ENCODE measurements around the gene SPATA20. TPM values are rescaled to one million over a fixed set of nuclear protein-coding genes. Genes with fewer than 3 reads are reported as not detected.

SPATA20 gene
- total RNA-seq, 1 experiment from 2014 or later: 24.6 TPM

DNA sequence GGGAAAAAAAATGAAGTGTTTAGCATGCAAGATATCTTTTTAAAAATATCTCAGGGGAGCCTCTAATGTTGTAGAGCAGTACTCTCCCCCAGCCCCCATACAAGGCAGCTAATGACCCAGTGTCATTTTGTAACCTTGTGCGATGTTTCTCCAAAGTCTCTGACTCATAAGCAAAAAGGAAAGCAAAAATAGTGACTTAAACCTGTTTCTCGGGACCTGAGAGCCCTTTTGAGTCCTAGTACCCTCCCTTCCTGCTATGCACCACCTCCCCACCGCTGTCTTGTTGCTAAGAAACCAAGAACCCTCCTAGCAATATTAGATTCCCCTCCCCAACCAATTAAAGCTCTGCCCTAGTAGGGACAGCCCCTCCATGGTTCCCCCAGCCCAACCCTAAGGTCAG lies 35.9 kb upstream of the SPATA20 start:
- TF ChIP-seq FOXK1 (CRISPR knock-in tag; IDR thresholded peaks at IDR 0.05) (no peak), MLX (CRISPR knock-in tag; IDR thresholded peaks at IDR 0.05) (no peak), ZNF232 (CRISPR knock-in tag; IDR thresholded peaks at IDR 0.05) (no peak), E2F1 (CRISPR knock-in tag; IDR thresholded peaks at IDR 0.05) (no peak), TEAD1 (CRISPR knock-in tag; IDR thresholded peaks at IDR 0.05) (no peak)
- TF ChIP-seq, protein P1, sequence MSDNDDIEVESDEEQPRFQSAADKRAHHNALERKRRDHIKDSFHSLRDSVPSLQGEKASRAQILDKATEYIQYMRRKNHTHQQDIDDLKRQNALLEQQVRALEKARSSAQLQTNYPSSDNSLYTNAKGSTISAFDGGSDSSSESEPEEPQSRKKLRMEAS (CRISPR knock-in tag; IDR thresholded peaks at IDR 0.05): no peak
- ATAC-seq: no peak
- Mint-ChIP-seq H3K27me3 (ENCODE audit: low read depth) (peaks cover 9% of the 10 kb centered on the region), H3K4me1 (peaks cover 32% of the 10 kb centered on the region), H3K27ac (no peak overlapping the region), H3K36me3 (no peaks in the 10 kb centered on the region), H3K9me3 (no peaks in the 10 kb centered on the region), H3K4me3 (no peak overlapping the region)
- POLR2A ChIA-PET: no interaction called here
- CTCF ChIA-PET: interaction anchor here (0.5 to 1.0 kb wide), 2 partner anchors 11 to 15 kb away, joined by 3 to 7 read pairs; no protein-coding TSS in a partner anchor
- DNase-seq (ENCODE audit: low spot score): no peak

DNA sequence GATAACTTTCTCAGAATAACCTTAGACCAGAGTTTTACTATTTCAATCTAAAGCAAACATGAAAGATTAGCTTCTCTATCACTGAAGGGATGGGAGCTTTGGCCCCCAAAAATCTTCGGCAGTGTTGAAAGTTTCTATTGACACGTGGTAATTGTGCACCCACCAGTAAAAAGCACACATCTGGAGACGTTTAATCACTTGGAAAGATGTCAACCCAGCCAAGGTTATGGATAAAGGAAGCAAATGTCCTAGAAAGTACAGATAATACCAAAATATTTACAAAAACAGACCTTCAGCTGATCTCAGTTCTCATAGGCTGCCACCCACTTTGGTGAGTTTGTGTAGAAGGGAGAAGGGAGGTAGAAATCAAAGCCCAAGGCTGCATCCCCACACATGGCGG lies 33.5 kb upstream of the SPATA20 start:
- no peaks in the 10 kb centered on the region for H3K36me3 Mint-ChIP-seq
- DNase-seq (ENCODE audit: low spot score): no peak
- no peak for TF ChIP-seq ZBTB21 (CRISPR knock-in tag; IDR thresholded peaks at IDR 0.05; ENCODE audit: borderline replicate concordance)
- no peak for TF ChIP-seq OVOL2 (CRISPR knock-in tag; IDR thresholded peaks at IDR 0.05; ENCODE audit: borderline replicate concordance)
- TF ChIP-seq KAT7 (CRISPR knock-in tag; IDR thresholded peaks at IDR 0.05; ENCODE audit: borderline replicate concordance): no peak
- no peak for TF ChIP-seq CREB1 (CRISPR knock-in tag; IDR thresholded peaks at IDR 0.05)
- no peak for TF ChIP-seq HMGXB4 (CRISPR knock-in tag; IDR thresholded peaks at IDR 0.05)
- TF ChIP-seq, protein P2, sequence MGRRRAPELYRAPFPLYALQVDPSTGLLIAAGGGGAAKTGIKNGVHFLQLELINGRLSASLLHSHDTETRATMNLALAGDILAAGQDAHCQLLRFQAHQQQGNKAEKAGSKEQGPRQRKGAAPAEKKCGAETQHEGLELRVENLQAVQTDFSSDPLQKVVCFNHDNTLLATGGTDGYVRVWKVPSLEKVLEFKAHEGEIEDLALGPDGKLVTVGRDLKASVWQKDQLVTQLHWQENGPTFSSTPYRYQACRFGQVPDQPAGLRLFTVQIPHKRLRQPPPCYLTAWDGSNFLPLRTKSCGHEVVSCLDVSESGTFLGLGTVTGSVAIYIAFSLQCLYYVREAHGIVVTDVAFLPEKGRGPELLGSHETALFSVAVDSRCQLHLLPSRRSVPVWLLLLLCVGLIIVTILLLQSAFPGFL (CRISPR knock-in tag; IDR thresholded peaks at IDR 0.05; ENCODE audit: borderline replicate concordance): no peak
- no peak overlapping the region for H3K27ac Mint-ChIP-seq
- peaks cover 30% of the 10 kb centered on the region for H3K4me1 Mint-ChIP-seq
- ATAC-seq: no peak
- CTCF ChIA-PET: interaction anchor here (1.2 kb wide), 1 partner anchor 13 kb away, joined by 4 read pairs; no protein-coding TSS in a partner anchor
- no peak overlapping the region for H3K4me3 Mint-ChIP-seq
- no peaks in the 10 kb centered on the region for H3K9me3 Mint-ChIP-seq
- POLR2A ChIA-PET: no interaction called here
- peaks cover 8% of the 10 kb centered on the region for H3K27me3 Mint-ChIP-seq (ENCODE audit: low read depth)

DNA sequence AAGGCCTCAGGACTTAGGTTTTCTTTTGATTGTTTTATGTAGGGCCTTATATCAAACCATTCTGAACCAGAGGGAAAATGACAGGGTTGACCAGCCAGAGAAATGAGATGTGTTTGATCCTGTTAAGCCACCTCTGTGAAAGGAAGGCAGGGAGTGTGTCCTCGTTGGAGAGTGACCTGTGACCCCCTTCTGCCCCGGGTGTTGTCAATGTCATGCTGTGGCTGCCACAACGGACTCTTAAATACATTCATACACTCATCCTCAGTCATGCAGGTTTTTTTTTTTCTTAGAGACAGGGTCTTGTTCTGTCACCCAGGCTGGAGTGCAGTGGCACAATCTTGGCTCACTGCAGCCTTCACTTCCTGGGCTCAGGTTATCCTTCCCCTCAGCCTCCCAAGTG lies 32.6 kb upstream of the SPATA20 start:
- Mint-ChIP-seq H3K27ac (no peak overlapping the region), H3K4me3 (no peak overlapping the region), H3K4me1 (peaks cover 26% of the 10 kb centered on the region), H3K9me3 (no peaks in the 10 kb centered on the region), H3K27me3 (ENCODE audit: low read depth) (peaks cover 3% of the 10 kb centered on the region), H3K36me3 (no peaks in the 10 kb centered on the region)
- DNase-seq (ENCODE audit: low spot score): no peak
- ChIA-PET POLR2A (no interaction called here), CTCF (interaction anchor here (0.7 to 1.8 kb wide), 3 partner anchors 11 to 28 kb away, joined by 3 to 4 read pairs (median 4); partner anchors contain the start of gene EPN3)
- ATAC-seq: no peak
- no peak for TF ChIP-seq FOXJ3 (CRISPR knock-in tag; IDR thresholded peaks at IDR 0.05; ENCODE audit: borderline replicate concordance)
- TF ChIP-seq, protein P3, sequence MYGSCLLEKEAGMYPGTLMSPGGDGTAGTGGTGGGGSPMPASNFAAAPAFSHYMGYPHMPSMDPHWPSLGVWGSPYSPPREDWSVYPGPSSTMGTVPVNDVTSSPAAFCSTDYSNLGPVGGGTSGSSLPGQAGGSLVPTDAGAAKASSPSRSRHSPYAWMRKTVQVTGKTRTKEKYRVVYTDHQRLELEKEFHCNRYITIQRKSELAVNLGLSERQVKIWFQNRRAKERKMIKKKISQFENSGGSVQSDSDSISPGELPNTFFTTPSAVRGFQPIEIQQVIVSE (CRISPR knock-in tag; IDR thresholded peaks at IDR 0.05; ENCODE audit: borderline replicate concordance): no peak
- no peak for TF ChIP-seq PRDM15 (CRISPR knock-in tag; IDR thresholded peaks at IDR 0.05)
- TF ChIP-seq USF2 (CRISPR knock-in tag; IDR thresholded peaks at IDR 0.05): no peak
- no peak for TF ChIP-seq IRF2 (CRISPR knock-in tag; IDR thresholded peaks at IDR 0.05; ENCODE audit: borderline replicate concordance, low read depth)
- TF ChIP-seq GRHL2 (CRISPR knock-in tag; IDR thresholded peaks at IDR 0.05; ENCODE audit: insufficient replicate concordance, severe bottlenecking): no peak
- TF ChIP-seq SP1 (CRISPR knock-in tag; conservative IDR thresholded peaks at IDR 0.05): no peak
- no peak for TF ChIP-seq CBFB (CRISPR knock-in tag; IDR thresholded peaks at IDR 0.05; ENCODE audit: low read depth)
- TF ChIP-seq TEAD4 (CRISPR knock-in tag; IDR thresholded peaks at IDR 0.05): no peak
- no peak for TF ChIP-seq ESRRA (CRISPR knock-in tag; IDR thresholded peaks at IDR 0.05; ENCODE audit: borderline replicate concordance)
